Peyer's patch (tissue), 4 donors: Measurements from ENCODE around the gene BCL2L14. TPM values are rescaled to one million over a fixed set of nuclear protein-coding genes. Genes with fewer than 3 reads are reported as not detected.

ENCODE experiments used
- DNase-seq, 3 donors: peaks; one replicate each; pipeline ENCODE4 v3.0.0-alpha.2; 2017 to 2019
- H3K27ac ChIP-seq, 4 donors: fragments of 200-600 bp; sonication (generic); one replicate each; pipeline ENCODE4 v1.5.1; 2016 to 2019
- H3K27me3 ChIP-seq, 2 donors: fragments of 200-600 bp; sonication (generic); one replicate each; pipeline ENCODE4 v1.5.1; 2019
- H3K36me3 ChIP-seq, 3 donors: fragments of 200-600 bp; sonication (generic); one replicate each; pipeline ENCODE4 v1.5.1; 2016 to 2019
- H3K4me1 ChIP-seq, 4 donors: fragments of 200-600 bp; sonication (generic); one replicate each; pipeline ENCODE4 v1.5.1; 2016 to 2019
- H3K4me3 ChIP-seq, 4 donors: fragments of 200-600 bp; sonication (generic); 1 replicate in 3 of 4; 2 replicates in 1 of 4; pipeline ENCODE4 v1.5.1; 2016 to 2019; ENCODE audit warnings: mild to moderate bottlenecking in 1 of 4
- H3K9me3 ChIP-seq, 4 donors: fragments of 200-600 bp; sonication (generic); one replicate each; pipeline ENCODE4 v1.5.1; 2016 to 2019; ENCODE audit warnings: mild to moderate bottlenecking in 1 of 4
- POLR2A ChIP-seq, 2 donors: fragments of 450-650 bp; IDR thresholded peaks; one replicate each; pipeline ENCODE4 v1.5.1; 2017; ENCODE audit warnings: antibody characterized with exemption in 2 of 2, mild to moderate bottlenecking in 2 of 2, moderate library complexity in 2 of 2
- total RNA-seq, 4 donors: library from RNA; depleted of rRNA; stranded (reverse); fragments of >200 nt; gene quantifications; one replicate each; pipeline ENCODE4 v1.1.0, GENCODE V29; 2016
- TF ChIP-seq, protein P1 (sequence below), 6 experiments: fragments of 450-650 bp in 4 of 6; fragments of 200-600 bp in 2 of 6; sonication (generic) in 1 of 6; IDR thresholded peaks; one replicate each; pipeline ENCODE4 v1.5.1; 2017 to 2019; ENCODE audit warnings: antibody characterized with exemption in 6 of 6, mild to moderate bottlenecking in 3 of 6, moderate library complexity in 1 of 6

The BCL2L14 gene
- total RNA-seq, 4 donors from 2014 or later: 69.3 to 101 (median 87.7) TPM

DNA sequence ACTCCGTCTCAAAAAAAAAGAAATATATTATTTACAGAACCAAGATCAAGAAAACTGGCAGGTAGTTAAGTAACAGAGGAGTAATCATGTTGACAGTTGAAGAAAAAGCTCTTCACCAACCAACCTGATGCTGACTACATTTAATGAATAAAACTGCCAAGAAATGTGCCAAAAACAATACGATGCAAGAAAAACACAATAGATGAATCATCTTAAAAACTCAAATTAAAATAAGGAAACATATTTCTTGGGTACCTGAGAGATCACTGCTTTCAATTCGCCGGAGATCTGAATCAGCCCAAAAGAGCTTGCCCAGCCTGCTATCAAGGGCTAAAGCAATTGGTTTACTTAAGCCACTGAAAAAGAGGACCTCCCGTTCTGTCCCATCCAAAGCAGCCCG is 76.4 kb downstream of the BCL2L14 start:
- Histone ChIP-seq H3K9me3 (no peaks in the 10 kb centered on the region), H3K27ac (no peak overlapping the region), H3K4me1 (no peaks in the 10 kb centered on the region), H3K4me3 (no peak overlapping the region), H3K36me3 (peaks cover 0 to 25% (median 0%) of the 10 kb centered on the region in 3 donors), H3K27me3 (no peaks in the 10 kb centered on the region)
- TF ChIP-seq, protein P1, sequence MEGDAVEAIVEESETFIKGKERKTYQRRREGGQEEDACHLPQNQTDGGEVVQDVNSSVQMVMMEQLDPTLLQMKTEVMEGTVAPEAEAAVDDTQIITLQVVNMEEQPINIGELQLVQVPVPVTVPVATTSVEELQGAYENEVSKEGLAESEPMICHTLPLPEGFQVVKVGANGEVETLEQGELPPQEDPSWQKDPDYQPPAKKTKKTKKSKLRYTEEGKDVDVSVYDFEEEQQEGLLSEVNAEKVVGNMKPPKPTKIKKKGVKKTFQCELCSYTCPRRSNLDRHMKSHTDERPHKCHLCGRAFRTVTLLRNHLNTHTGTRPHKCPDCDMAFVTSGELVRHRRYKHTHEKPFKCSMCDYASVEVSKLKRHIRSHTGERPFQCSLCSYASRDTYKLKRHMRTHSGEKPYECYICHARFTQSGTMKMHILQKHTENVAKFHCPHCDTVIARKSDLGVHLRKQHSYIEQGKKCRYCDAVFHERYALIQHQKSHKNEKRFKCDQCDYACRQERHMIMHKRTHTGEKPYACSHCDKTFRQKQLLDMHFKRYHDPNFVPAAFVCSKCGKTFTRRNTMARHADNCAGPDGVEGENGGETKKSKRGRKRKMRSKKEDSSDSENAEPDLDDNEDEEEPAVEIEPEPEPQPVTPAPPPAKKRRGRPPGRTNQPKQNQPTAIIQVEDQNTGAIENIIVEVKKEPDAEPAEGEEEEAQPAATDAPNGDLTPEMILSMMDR (IDR thresholded peaks at IDR 0.05): no peak
- TF ChIP-seq POLR2A (IDR thresholded peaks at IDR 0.05): no peak
- DNase-seq: no peak

Other genes with a start within 250 kb of the BCL2L14 start
- gene LRP6, start 196.1 kb downstream of the BCL2L14 start, total RNA-seq: 10 to 100 TPM; 27.3 to 78.4 (median 56.2) TPM